CD4-positive, CD25-positive, alpha-beta regulatory T cell (primary cell): Measurements from ENCODE around the gene NUBP2. TPM values are rescaled to one million over a fixed set of nuclear protein-coding genes. Genes with fewer than 3 reads are reported as not detected.

ENCODE experiments used
- ATAC-seq, 2 donors: fragments of 150-1000 bp; cut with Tn5 transposase; one replicate each; pipeline ENCODE4 v1.10.0; 2021; ENCODE audit warnings: low read depth in 2 of 2, moderate number of reproducible peaks in 2 of 2, moderate library complexity in 1 of 2
- DNase-seq, 3 donors: peaks; one replicate each; pipeline versions ENCODE4 v3.0.0 to v3.0.0-alpha.2; 2012 to 2022; ENCODE audit warnings: mixed read lengths in 1 of 3
- H3K27ac ChIP-seq: one replicate; pipeline ENCODE4 v1.7.0; 2013; ENCODE audit warnings: mild to moderate bottlenecking, low read length; ENCODE audit not compliant: insufficient read depth, poor library complexity, severe bottlenecking
- H3K27me3 ChIP-seq: one replicate; pipeline ENCODE4 v1.7.0; 2013; ENCODE audit warnings: low read length; ENCODE audit not compliant: control insufficient read depth, insufficient read depth
- H3K36me3 ChIP-seq: one replicate; pipeline ENCODE4 v1.7.0; 2013; ENCODE audit warnings: mild to moderate bottlenecking, low read length, moderate library complexity; ENCODE audit not compliant: control insufficient read depth, insufficient read depth
- H3K4me1 ChIP-seq: 2 replicates; pipeline ENCODE4 v1.7.0; 2013; ENCODE audit warnings: mild to moderate bottlenecking, low read length; ENCODE audit not compliant: insufficient read depth, control insufficient read depth, poor library complexity, severe bottlenecking
- H3K4me3 ChIP-seq: one replicate; pipeline ENCODE4 v1.7.0; 2013; ENCODE audit warnings: low read depth, mild to moderate bottlenecking, low read length, moderate library complexity
- H3K9me3 ChIP-seq, 2 experiments: 1 replicate in 1 of 2; 2 replicates in 1 of 2; pipeline ENCODE4 v1.7.0; 2013; ENCODE audit warnings: low read length in 2 of 2, mild to moderate bottlenecking in 1 of 2, moderate library complexity in 1 of 2; ENCODE audit not compliant: control insufficient read depth in 2 of 2
- H3K27ac Mint-ChIP-seq, 3 donors: one replicate each; pipeline ENCODE4 v1.8.0; 2020 to 2022; ENCODE audit warnings: mild to moderate bottlenecking in 3 of 3, mixed read lengths in 3 of 3, moderate library complexity in 2 of 3
- H3K27me3 Mint-ChIP-seq: one replicate; pipeline ENCODE4 v1.8.0; 2022; ENCODE audit warnings: mild to moderate bottlenecking, mixed read lengths
- H3K36me3 Mint-ChIP-seq: one replicate; pipeline ENCODE4 v1.8.0; 2020; ENCODE audit warnings: mixed read lengths
- H3K4me1 Mint-ChIP-seq, 4 donors: one replicate each; pipeline ENCODE4 v1.8.0; 2020 to 2022; ENCODE audit warnings: mixed read lengths in 4 of 4, mild to moderate bottlenecking in 1 of 4
- H3K4me3 Mint-ChIP-seq, 4 donors: one replicate each; pipeline ENCODE4 v1.8.0; 2020 to 2022; ENCODE audit warnings: mild to moderate bottlenecking in 4 of 4, mixed read lengths in 4 of 4, moderate library complexity in 3 of 4
- H3K9me3 Mint-ChIP-seq, 7 donors: one replicate each; pipeline ENCODE4 v1.8.0; 2020 to 2022; ENCODE audit warnings: mixed read lengths in 7 of 7, mild to moderate bottlenecking in 3 of 7, moderate library complexity in 2 of 7
- polyA plus RNA-seq, 4 donors: library from polyadenylated mRNA; unstranded; fragments of 300-500 nt; fragmentation: Illumina TruSeq; gene quantifications; one replicate each; pipeline ENCODE4 v1.2.3, GENCODE V29; 2021
- total RNA-seq: library from RNA; stranded (reverse); gene quantifications from one replicate; pipeline ENCODE4 v1.2.3, GENCODE V29; 2022

Gene NUBP2
- total and polyA plus RNA-seq, 5 donors from 2014 or later: 41.6 to 104 (median 95.3) TPM

DNA sequence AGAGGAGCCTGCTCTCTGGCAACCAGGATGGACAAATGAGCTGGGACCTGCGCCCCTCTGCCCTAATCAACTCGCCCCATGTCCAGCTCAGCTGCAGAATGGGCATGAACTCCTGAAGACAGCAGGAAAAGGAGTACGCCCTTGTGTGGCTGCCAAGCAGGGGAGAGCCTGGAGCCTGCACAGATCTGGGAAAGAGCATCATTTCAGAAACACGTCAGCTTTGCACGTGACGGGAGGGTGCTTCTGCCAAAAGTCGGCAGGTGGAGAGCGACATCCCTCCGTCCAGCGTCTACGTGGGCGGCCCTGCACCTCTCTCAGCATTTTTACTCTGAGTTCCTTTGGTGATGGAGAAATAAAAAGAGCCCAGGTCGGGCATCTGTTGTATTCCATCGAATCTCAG lies 29.9 kb upstream of the NUBP2 start:
- Histone ChIP-seq H3K4me3 (no peak overlapping the region), H3K4me1 (no peaks in the 10 kb centered on the region), H3K9me3 (no peaks in the 10 kb centered on the region), H3K36me3 (peaks cover 38% of the 10 kb centered on the region), H3K27ac (no peak overlapping the region), H3K27me3 (no peaks in the 10 kb centered on the region)
- Mint-ChIP-seq H3K4me1 (peaks cover 0 to 7% (median 2%) of the 10 kb centered on the region in 4 donors), H3K4me3 (no peak overlapping the region), H3K27ac (no peak overlapping the region), H3K9me3 (peaks cover 0 to 2% (median 0%) of the 10 kb centered on the region in 7 donors), H3K27me3 (no peaks in the 10 kb centered on the region), H3K36me3 (peaks cover 17% of the 10 kb centered on the region)
- DNase-seq (no peak), ATAC-seq (no peak)

DNA sequence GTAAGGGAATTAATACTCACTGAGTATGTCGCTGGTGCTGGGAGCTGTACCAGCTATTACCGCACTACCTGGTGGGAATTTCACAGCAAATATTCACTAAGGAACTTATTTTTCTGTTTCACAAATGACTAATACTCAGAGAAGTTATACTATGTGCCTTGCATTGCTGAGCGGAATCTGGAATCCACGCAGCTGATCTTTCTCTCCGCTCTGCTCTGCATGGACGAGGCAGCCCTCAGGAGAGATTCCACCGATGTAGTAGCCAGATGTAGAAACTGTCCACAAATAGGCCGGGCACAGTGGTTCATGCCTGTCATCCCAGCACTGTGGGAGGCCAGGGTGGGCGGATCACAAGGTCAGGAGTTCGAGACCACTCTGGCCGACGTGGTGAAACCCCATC lies 28.6 kb upstream of the NUBP2 start:
- Mint-ChIP-seq H3K27ac (no peak overlapping the region), H3K36me3 (peaks cover 11% of the 10 kb centered on the region), H3K4me3 (no peak overlapping the region), H3K9me3 (peaks cover 0 to 4% (median 0%) of the 10 kb centered on the region in 7 donors), H3K4me1 (peaks cover 0 to 7% (median 2%) of the 10 kb centered on the region in 4 donors), H3K27me3 (no peaks in the 10 kb centered on the region)
- H3K4me1 ChIP-seq: no peaks in the 10 kb centered on the region
- DNase-seq (no peak), ATAC-seq (no peak)
- no peaks in the 10 kb centered on the region for H3K9me3 ChIP-seq
- no peak overlapping the region for H3K27ac ChIP-seq
- H3K36me3 ChIP-seq: peaks cover 24% of the 10 kb centered on the region
- H3K4me3 ChIP-seq: no peak overlapping the region
- no peaks in the 10 kb centered on the region for H3K27me3 ChIP-seq

DNA sequence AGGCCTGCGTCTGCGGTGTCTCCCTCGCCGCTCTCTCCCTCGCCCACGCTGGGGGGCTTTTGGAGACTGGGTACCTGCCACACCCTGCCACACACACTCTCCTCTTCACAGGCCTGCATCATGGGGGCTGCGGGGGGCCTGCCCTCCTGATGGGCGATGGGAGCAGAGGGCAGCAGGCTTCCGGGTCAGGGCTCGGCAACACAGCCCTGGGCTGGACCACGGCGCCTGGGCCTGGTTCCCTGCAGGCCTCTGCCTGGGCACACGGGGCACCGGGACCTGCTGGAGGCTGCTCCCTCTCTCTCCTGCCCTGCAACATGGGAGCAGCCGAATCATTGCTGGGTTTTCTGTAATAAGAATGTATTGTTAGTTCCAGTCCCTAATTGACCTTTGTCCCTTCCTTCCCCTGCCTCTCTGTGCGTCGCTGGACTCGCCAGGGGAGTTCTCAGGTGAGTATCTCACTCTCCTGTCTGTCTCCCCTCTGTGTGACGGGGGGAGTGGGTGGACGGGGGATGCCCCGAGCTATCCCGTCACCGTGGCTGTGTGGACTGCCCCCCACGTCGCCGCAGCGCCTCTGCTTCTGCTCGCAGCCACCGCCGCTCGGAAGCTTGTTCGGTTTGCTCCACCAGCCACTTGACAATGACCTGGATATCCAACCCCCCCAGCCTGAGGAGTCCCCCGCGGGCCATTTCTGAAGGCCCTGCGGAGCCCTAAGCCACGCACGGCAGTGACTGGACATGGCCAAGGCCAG lies 24.9 kb upstream of the NUBP2 start:
- no peak overlapping the region for H3K27ac Mint-ChIP-seq
- peaks cover 12% of the 10 kb centered on the region for H3K36me3 Mint-ChIP-seq

DNA sequence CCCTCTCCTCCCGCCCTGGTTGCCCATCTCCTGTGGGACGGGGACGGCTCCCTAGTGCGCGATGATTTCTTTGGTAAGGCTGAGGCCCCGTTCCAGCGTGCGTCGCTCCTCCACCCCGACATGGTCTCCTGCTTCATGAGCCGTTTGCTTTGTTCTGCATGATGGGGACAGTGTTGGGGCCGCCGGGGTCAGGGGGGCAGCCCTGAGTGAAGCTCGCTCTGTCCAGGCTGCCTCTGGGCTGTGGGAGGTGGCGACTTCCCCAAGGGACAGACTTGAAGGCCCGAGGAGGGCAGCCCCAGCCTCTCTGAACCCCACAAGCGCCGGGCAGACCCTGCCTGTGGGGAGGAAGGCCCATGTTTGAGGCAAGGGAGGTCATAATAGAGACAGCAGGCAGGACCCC lies 23.8 kb upstream of the NUBP2 start:
- DNase-seq (no peak), ATAC-seq (no peak)
- Mint-ChIP-seq H3K27ac (no peak overlapping the region), H3K9me3 (peaks cover 0 to 2% (median 0%) of the 10 kb centered on the region in 7 donors), H3K4me1 (peaks cover 0 to 7% (median 0%) of the 10 kb centered on the region in 4 donors), H3K27me3 (no peaks in the 10 kb centered on the region), H3K4me3 (no peak overlapping the region), H3K36me3 (peaks cover 12% of the 10 kb centered on the region)
- no peak overlapping the region for H3K4me3 ChIP-seq
- H3K4me1 ChIP-seq: no peaks in the 10 kb centered on the region
- no peak overlapping the region for H3K27ac ChIP-seq
- no peaks in the 10 kb centered on the region for H3K9me3 ChIP-seq
- H3K27me3 ChIP-seq: no peaks in the 10 kb centered on the region
- H3K36me3 ChIP-seq: peaks cover 11% of the 10 kb centered on the region

More for the DNA sequence above, 24.9 kb upstream of the NUBP2 start:
- Mint-ChIP-seq H3K27me3 (no peaks in the 10 kb centered on the region), H3K4me1 (peaks cover 0 to 7% (median 1%) of the 10 kb centered on the region in 4 donors), H3K4me3 (no peak overlapping the region), H3K9me3 (peaks cover 0 to 2% (median 0%) of the 10 kb centered on the region in 7 donors)
- H3K9me3 ChIP-seq: no peaks in the 10 kb centered on the region
- no peaks in the 10 kb centered on the region for H3K4me1 ChIP-seq
- H3K4me3 ChIP-seq: no peak overlapping the region
- peaks cover 15% of the 10 kb centered on the region for H3K36me3 ChIP-seq
- no peak overlapping the region for H3K27ac ChIP-seq
- DNase-seq (no peak), ATAC-seq (no peak)
- H3K27me3 ChIP-seq: no peaks in the 10 kb centered on the region

DNA sequence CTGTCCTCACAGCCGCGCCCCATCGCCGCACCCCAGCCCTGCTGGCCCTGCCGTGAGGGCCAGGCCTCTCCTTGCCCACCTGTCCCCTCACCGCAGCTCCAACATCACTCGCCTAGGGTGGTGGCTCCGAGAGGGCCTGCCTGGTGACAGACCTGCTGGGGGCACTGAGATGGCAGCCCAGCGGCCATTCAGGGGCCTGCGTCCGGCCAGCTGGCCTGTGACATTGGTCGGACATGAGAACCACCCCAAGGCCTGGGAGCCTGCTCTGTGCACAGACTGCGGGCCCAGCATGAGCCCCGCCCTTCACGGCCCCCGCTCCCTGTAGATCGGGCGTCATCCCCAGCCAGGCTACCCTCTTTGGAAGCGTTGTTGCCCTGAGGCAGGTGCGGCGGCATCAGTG lies 23.2 kb upstream of the NUBP2 start:
- H3K27ac Mint-ChIP-seq: no peak overlapping the region
- no peaks in the 10 kb centered on the region for H3K27me3 Mint-ChIP-seq
- no peak overlapping the region for H3K4me3 ChIP-seq

DNA sequence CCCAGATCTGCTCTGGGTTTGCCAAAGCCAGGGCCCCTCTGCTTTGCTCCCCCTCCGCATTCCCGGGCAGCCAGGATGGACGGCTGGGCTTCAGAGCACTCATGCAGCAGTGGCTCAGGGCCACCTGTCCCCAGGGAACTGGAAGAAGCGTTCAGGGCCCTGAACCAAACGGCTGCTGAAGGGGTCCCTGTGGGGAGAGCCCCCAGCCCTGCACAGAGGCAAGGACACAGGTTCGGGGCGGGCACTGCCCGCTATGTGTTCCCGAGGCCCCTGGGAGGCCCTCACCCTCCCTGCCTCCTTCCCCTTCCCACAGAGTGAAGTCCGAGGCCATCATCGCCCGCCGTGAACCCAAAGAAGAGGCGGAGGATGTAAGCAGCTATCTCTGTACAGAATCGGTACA lies 21.8 kb upstream of the NUBP2 start:
- H3K9me3 Mint-ChIP-seq: peaks cover 0 to 2% (median 0%) of the 10 kb centered on the region in 7 donors
- H3K36me3 ChIP-seq: peaks cover 25% of the 10 kb centered on the region
- no peak for ATAC-seq

More for the DNA sequence above, 23.2 kb upstream of the NUBP2 start:
- DNase-seq (no peak), ATAC-seq (no peak)
- H3K4me1 ChIP-seq: no peaks in the 10 kb centered on the region
- peaks cover 12% of the 10 kb centered on the region for H3K36me3 Mint-ChIP-seq
- no peaks in the 10 kb centered on the region for H3K9me3 ChIP-seq
- peaks cover 0 to 2% (median 0%) of the 10 kb centered on the region in 7 donors for H3K9me3 Mint-ChIP-seq
- H3K27ac ChIP-seq: no peak overlapping the region
- no peak overlapping the region for H3K4me3 Mint-ChIP-seq
- H3K36me3 ChIP-seq: peaks cover 15% of the 10 kb centered on the region
- peaks cover 0 to 7% (median 0%) of the 10 kb centered on the region in 4 donors for H3K4me1 Mint-ChIP-seq
- H3K27me3 ChIP-seq: no peaks in the 10 kb centered on the region

DNA sequence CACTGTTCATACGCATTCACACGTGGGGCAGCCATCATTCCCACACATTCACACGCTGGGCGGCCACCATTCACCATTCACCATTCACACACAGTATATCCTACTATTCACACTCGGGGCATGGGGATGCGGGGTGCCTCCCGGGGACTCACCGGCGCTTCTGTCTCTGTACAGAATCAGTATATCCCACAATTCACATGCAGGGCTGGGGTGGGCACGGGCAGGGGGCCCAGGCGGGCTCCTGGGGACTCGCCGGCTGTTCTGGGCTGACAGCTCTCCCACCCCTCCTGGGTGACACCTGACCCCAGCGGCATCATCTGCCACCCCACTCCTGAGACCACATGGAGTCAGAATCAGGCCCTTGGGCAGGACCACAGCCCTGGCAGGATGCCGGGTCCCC lies 21.0 kb upstream of the NUBP2 start:
- H3K27ac ChIP-seq: no peak overlapping the region
- H3K4me1 Mint-ChIP-seq: peaks cover 0 to 3% (median 0%) of the 10 kb centered on the region in 4 donors
- DNase-seq: no peak
- H3K36me3 ChIP-seq: peaks cover 28% of the 10 kb centered on the region
- H3K4me1 ChIP-seq: no peaks in the 10 kb centered on the region
- H3K27me3 Mint-ChIP-seq: no peaks in the 10 kb centered on the region
- peaks cover 0 to 2% (median 0%) of the 10 kb centered on the region in 7 donors for H3K9me3 Mint-ChIP-seq
- H3K9me3 ChIP-seq: no peaks in the 10 kb centered on the region
- H3K4me3 ChIP-seq: no peak overlapping the region
- peaks cover 6% of the 10 kb centered on the region for H3K36me3 Mint-ChIP-seq
- H3K27me3 ChIP-seq: no peaks in the 10 kb centered on the region
- H3K4me3 Mint-ChIP-seq: no peak overlapping the region
- H3K27ac Mint-ChIP-seq: no peak overlapping the region
- no peak for ATAC-seq

More for the DNA sequence above, 21.8 kb upstream of the NUBP2 start:
- H3K27ac Mint-ChIP-seq: peak overlapping the region in 1 of 3 donors; percentile 33
- peaks cover 6% of the 10 kb centered on the region for H3K36me3 Mint-ChIP-seq
- Histone ChIP-seq H3K27ac (no peak overlapping the region), H3K27me3 (no peaks in the 10 kb centered on the region), H3K4me3 (no peak overlapping the region), H3K9me3 (no peaks in the 10 kb centered on the region), H3K4me1 (no peaks in the 10 kb centered on the region)
- no peaks in the 10 kb centered on the region for H3K27me3 Mint-ChIP-seq
- no peak for DNase-seq
- peaks cover 0 to 6% (median 0%) of the 10 kb centered on the region in 4 donors for H3K4me1 Mint-ChIP-seq
- no peak overlapping the region for H3K4me3 Mint-ChIP-seq
